ENCODE measurements around the gene THEM5.
"Not testable (repeated sequence)": the region's sequence is repeated elsewhere in the genome, so short reads cannot be mapped to it uniquely, and the experiment has no call there.

The THEM5 gene

GRCh38 chr1:151867321-151867720, 13.8 kb upstream of the THEM5 start:
- no peak for DNase-seq

DNA sequence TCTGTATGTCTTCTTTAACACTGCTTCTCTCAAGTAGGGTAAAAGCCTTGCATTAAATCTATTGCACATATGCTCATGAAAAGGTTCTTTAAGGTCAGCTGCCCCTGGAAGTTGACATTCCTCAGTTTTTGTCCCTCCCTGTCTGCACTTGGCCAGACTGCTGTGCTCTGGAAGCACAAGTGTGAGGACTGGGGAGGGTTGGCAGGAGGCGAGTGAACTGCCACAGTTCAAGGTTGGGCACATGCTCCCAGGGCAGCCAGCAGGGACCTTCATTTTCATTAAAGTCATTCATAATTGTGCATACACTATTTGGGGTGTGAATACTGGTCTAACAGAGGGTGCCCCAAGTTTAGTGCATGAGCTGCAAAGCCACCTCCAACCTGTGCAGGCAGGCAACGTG, 10.9 kb upstream of the THEM5 start:
- no peak for DNase-seq

DNA sequence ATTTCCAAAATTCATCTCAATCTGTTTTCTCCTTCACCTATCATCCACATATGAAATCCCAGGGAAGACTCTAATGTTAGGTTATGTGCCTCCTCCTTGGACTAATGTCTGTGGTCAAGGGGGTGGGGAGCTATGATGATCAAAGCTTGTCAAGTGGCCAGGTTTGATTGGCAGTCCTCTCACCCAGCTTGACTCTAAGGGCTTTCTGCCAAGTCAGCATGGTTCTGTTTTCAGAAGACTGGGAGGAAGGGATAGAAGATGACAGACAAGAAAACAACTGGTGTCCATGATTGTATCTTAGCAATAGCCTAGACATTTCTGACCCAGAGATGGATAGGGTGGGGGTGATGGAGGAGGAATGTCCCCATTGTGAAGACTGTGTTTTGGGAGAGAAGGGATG, 9.1 kb upstream of the THEM5 start:
- DNase-seq = no peak

GRCh38 chr1:151860504-151861187, 7.1 kb upstream of the THEM5 start:
- no peak for DNase-seq

DNA sequence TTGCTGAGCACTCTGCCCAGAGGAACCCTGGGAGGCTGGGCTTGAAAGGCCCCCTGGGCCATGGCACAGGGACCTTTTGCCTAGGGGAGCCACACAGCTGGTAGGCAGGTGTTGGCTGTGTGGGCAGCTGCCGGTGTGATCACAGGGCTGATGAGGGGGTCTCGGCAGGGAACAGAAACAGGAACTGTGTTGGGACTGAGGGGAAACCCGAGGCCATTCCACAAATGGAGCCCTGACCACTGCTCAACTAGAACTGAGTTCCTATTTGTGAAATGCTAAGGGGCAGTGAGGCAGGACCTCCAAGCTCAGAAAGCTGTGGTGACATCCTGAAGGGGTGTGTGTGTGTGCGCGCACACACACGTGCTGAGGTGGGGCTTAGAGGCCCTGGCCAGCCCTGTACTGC, 6.4 kb upstream of the THEM5 start:
- DNase-seq = no peak

- DNase-seq = no peak
Observed at GRCh38 chr1:151858886-151859665, 5.6 kb upstream of the THEM5 start.

DNA sequence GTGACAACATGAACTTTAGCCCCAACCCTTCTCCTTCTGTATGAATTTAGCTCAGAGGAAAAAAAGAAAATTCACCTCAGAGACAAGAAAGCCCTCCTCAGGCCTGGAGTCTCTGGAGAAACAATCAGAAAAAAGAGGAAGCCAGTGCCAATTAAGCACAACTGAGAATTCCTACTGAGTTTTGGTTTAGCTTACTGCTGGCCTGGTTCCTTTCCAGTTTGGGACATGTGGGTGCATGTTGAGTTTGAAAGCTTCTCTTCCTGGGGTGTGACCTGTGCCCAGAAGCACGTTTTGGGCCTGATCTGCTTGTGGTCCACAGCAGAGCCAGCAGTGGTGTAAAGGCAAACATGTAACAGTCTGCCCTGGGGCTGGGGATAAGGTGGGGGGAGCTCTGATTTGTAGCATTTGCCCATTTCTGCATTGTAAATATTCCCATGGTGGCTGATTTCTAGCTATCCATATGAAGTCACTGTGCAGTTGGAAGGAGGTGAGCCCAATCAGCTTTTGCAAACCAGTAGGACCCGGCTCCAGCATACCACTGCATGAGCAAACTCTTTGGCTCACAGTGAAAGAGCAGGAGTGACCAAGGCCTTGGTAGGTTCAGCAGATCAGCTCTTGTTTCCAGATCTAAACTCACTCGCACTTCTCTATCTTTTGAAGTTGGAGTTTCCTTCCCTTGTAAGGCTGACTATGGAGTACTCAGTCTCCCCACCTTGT, 4.7 kb upstream of the THEM5 start:
- no peak for DNase-seq

- no peak for DNase-seq
Observed at GRCh38 chr1:151855933-151856332, 2.4 kb upstream of the THEM5 start.

DNA sequence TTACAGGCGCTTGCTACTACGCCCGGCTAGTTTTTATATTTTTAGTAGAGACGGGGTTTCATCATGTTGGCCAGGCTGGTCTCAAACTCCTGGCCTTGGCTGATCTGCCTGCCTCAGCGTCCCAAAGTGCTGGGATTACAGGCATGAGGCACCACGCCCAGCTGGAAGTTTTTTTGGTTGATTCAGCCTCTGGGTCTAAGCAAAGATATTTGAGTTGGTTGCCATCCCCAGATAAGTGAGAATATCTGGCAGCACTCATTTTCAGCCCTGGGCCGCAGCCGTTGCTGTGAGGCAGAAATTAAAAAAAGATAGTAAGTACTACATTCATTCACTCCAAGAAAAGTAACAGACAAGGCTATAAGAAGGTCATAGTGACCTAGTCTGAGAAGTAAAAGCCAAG, 2.0 kb upstream of the THEM5 start:
- DNase-seq = not testable (repeated sequence)

DNA sequence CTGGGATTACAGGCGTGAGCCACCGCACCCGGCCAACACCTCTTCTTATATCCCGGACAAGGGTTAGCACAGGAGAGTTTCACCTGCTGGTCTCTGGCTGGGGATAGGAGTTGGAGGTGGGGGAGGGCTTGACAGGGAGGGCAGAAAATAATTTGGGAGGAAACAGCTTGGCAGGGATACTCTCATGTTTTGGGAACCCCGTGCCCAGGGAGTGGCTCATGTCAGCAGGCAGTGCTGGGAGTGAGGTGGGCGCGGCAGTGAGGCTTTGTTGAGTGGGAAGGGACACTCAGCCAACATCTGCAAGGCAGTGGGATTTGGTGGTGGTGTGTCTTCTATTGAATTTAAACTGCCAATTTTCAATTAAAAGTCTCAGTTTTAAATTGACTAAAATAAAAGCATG, 1.1 kb upstream of the THEM5 start:
- no peak for DNase-seq

DNA sequence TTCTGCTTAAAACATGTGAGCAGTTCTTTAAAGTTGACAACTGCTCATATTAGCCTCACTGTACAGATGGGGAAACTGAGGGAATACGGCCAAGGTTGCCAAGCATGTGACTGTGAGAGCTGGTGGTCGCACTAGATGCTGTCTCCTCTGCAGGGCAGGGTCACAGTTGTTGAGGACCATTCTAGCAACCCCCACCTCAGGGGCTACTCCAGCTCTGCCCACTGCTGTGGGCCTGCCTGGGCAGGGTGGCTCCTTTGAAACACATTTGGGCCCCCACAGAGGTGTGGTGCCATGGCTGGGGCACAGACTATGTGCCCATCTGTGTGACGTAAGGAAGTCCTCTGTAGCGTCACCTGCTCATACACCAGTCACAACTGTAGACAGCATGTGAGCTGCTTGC, 779 bp downstream of the THEM5 start:
- no peak for DNase-seq

- DNase-seq = no peak
Observed at GRCh38 chr1:151851886-151852285, 1.6 kb downstream of the THEM5 start.

- no peak for DNase-seq
Observed at GRCh38 chr1:151849871-151850270, 3.6 kb downstream of the THEM5 start.

DNA sequence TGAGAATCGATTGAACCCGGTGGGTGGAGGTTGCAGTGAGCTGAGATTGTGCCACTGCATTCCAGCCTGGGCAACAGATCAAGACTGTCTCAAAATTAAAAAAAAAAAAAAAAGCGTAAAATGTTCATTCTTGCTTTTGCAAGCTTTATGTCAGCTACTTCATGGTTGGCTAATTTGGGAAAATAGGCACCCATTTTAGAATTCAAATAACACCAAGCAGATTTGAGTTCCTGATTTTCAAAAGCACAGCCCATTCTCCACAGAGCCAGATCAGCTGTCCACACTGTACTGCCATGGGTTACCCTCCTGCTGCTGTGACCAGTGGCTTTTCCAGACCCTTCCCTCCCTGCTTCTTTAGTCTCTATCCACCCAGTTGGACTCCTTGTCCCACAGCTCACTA, 4.4 kb downstream of the THEM5 start:
- no peak for DNase-seq

GRCh38 chr1:151847867-151848596, 5.5 kb downstream of the THEM5 start:
- no peak for DNase-seq

DNA sequence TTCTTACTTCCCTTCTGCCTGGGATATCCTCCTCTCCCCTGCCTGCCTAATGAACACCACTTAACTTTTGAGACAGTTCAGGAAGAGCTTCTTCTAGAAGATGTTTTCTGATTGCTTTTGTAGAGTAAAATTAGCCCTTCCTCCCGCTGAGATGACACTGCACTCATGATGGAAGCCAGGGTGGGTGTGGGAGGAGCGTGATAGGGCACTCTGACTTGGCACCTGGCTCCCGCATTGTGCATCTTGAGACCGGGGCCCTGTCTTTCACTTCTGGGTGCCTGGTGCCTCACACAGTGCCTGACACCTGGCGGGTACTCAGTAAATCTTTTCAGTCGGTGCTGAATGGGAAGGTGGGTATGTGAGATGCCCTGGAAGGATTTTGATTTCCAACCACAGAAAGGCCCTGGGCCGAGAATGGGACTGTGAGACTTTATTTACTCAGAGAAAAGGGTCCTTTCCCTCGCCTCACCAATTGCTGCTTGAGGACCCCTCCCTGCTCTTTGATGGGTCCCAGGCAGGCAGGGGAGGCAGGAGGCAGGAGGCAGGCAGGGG, 6.8 kb downstream of the THEM5 start:
- DNase-seq = no peak

DNA sequence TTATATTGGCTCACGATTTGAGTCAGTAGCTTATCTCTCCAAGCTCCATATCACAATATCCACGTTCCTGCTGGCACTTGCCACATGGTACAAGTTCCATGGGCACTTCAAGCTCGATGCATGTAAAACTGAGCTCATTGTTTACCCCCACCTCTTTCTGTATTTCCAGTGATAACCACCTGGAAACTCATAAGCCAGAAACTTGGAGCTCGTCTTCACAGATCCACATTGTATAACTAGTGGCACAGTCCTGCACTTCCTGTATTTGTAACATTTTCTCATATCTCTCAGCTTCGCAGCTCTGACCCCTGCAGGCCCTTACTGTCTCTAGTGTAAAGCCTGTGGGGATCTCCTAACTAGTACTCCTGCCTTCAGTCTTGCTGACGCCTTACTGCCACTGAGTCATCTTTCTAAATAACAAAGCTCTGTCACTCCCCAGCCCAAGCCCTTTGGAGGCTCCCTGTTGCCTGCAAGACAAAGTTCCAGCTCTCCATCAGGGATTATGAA, 7.4 kb downstream of the THEM5 start:
- DNase-seq = no peak

DNA sequence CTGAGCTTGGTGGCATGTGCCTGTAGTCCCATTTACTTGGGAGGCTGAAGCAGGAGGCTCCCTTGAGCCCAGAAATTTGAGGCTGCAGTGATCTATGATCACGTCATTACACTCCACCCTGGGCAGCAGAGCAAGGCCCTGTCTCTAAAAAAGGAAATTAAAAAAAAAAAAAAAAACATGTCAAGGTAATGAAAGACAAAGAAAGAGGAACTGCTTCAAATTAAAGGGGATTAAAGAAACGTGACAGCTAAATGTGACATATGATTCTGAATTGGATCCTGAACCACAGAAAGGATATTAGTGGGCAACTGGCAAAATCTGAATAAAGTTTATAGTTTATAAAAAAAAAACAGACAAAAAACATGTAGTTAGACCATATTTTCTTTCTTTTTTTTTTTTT, 10.1 kb downstream of the THEM5 start:
- DNase-seq = no peak

DNA sequence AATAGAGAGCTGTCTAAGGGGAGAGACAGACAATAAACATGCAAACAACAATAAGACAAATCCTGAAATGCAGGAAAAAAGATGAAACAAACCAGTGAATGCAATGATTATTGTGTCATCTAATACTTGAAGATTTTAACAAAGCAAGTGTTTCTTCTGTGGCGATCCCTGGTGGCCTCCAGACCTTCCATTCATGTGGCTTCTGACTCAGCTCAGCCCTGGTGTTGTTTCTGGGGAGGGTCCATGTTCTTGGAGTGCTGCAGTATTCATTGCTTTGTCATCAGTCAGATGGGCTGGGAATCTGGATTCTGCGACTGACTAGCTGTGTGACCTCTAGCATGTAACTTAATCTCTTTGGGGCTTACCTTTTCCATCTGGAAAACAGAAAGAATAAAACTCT, 12.4 kb downstream of the THEM5 start:
- DNase-seq = no peak

GRCh38 chr1:151840421-151840820, 13.1 kb downstream of the THEM5 start:
- no peak for DNase-seq

DNA sequence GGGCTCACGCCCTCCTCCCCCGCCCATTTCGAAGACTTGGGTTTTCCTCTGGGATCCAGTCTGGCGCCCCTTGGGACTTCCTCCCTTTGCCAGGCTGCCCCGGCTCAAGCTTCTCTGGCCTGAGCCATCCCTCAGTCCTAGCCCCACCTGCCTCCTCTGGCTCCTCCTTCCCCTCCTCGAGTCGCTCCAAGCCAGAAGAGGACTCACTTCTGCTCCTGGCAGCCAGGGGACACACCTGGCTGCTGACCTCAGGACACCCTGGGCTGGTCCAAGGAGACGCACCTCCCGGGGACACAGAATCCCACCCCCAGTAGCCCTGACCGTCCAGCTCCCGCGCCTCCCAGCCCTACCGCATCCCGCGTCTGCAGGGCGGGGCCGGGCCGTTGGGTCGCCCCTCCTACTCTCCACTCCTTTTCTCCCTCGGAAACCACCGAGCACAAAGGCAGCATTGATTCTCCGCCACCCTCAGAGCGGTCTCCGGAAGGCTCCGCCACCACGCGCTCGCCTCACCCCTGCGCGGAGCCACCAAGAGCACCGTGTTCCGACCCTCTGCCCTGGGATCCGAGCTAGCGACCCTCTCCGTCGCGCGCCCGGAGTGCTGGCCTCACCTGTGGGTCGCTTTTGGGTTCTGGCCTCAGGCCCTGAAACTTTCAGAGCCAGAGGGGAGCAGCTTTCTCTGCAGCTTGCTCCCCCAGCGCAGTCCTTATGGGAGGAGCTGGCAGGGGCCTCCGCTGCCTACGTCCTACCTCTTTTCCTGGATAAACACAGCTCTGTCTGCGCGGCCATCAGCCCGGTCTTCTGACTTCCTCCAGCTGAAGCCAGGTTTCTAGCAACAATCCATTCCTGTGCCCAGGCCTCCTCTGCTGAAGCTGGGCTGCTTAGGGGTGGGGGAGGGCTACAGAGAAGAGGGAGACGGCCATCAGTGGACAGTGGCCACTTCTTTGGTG, 13.8 kb downstream of the THEM5 start, which contains the start of gene C2CD4D:
Gene C2CD4D (minus strand): TSS at position 364 of the 947 bp plus-strand sequence. CDS start 831 bp downstream, outside the sequence.
- DNase-seq = peak; percentile 83 to 85

DNA sequence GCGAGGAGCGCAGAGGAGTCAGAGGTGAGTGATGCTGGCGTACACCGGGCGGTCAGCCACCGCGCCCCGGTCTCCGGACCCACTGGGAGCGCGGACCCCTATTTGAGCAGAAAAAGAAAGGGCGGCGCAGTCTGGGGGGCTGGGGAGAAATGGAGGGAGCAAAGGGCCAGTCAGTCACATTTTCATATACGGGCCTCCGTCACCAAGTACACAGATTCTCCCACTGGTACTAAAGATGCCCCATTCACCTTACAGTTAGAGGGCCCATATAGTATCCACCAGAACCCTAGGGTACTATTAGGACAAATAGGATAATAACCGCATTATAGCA, 14.5 kb downstream of the THEM5 start:
- no peak for DNase-seq
